Subcutaneous adipose tissue (tissue), 4 donors: ENCODE measurements around the gene CCR7. TPM values are rescaled to one million over a fixed set of nuclear protein-coding genes. Genes with fewer than 3 reads are reported as not detected.

Experiments
- CTCF ChIP-seq: fragments of 450-650 bp; IDR thresholded peaks from one replicate; pipeline ENCODE4 v1.5.1; 2016; ENCODE audit warnings: low read depth, mild to moderate bottlenecking, control low read depth, antibody characterized with exemption, moderate library complexity
- total RNA-seq, 4 donors: library from RNA; depleted of rRNA; stranded (reverse); fragments of >200 nt; gene quantifications; one replicate each; pipeline ENCODE4 v1.1.0, GENCODE V29; 2016

Gene CCR7
- total RNA-seq, 4 donors from 2014 or later = 0.22 to 1.9 (median 0.65) TPM; not detected in 1

DNA sequence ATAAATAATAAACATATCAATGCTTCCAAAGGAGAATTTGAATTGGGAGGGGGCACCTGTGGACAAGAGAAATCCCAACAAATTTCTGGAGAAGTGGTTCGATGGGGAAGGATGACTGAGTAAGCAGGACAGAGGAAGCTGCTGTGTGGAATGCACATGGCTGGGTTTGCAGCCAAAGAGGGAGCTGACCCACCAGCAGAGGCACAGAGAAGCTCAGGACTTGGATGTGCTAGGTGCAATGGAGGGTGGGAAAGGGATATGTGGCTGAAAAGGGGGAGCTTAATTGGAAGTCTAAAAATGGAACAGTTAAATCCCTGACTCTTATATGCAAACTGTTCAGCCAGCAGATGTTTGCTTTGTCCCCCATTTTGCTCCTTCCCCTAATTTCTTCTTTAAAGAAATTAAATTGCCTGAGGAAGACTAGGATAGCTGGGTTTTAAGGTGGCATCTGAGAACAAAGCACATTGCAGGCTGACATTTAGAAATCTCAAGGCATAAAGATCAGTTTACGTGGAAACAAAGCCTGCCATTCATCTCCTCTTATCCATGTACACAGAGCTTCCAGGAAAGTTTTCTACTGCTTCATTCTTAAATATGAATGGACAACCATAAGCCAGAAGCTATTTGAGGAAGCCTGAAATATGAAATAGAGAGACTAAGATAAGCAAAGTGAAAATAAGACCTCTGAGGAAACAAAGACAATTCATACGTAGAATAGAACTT, 40.9 kb downstream of the CCR7 start:
- TF ChIP-seq CTCF = no peak

GRCh38 chr17:40522961-40523310, 42.3 kb downstream of the CCR7 start:
- no peak for TF ChIP-seq CTCF

- TF ChIP-seq CTCF = no peak
These were observed 42.9 kb downstream of the CCR7 start for GRCh38 chr17:40522250-40522960.

GRCh38 chr17:40520991-40521453, 44.2 kb downstream of the CCR7 start:
- no peak for TF ChIP-seq CTCF

DNA sequence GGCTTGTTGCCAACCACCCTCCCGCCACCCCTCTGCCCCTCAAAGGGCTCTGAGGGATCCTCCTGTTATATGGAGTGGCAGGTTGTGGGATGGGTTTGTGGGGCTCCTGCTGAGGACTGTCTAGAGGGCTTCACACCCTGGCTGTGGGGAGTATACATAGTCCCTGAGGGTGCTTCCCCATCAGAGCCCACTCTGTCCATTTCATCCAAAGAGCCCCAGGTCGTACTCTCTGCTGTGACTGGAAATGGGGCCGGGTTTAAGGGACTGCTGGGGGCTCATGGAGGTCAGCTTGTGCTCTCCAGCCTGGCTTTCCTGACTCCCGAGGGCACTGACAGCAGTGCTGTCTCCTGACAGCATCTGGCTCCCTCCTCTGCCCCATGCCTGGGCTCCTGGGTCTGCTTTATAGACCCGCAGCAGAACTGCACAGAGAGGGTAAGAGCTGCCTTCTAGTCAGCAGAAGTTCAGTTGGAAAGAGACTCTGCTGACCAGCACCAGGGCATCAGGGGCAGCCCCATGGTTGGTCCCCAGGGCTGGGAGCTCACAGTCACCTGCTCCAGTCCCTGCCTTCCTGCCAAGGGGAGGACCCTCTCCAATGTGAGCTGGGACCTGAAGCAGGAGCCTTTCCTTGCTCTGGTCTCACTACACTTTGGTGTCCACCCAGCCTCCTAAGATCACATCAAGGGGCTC, 46.0 kb downstream of the CCR7 start:
- TF ChIP-seq CTCF = no peak

- TF ChIP-seq CTCF = no peak
These were observed 46.7 kb downstream of the CCR7 start for GRCh38 chr17:40518401-40519088.
